ENCODE results near the gene PKIG.

GRCh38 chr20:44649126-44649525, 66.7 kb downstream of the PKIG start:
- TF ChIP-seq CTCF (IDR thresholded peaks at IDR 0.05; ENCODE audit: insufficient read depth, low read depth, low read length) (no peak), EZH2 (IDR thresholded peaks at IDR 0.05; ENCODE audit: insufficient read depth, low read length) (no peak)
